Stimulated activated CD8-positive, alpha-beta memory T cell treated with anti-CD3 and anti-CD28 coated beads, Interleukin-12 subunit alpha, Interleukin-12 subunit beta, amount 100 ng/mL, for 1 hour (primary cell): ENCODE measurements around the gene STX17.

Experiments
- DNase-seq: peaks from one replicate; pipeline ENCODE4 v3.0.0-alpha.2; 2020; ENCODE audit warnings: low read depth

STX17 gene

DNA sequence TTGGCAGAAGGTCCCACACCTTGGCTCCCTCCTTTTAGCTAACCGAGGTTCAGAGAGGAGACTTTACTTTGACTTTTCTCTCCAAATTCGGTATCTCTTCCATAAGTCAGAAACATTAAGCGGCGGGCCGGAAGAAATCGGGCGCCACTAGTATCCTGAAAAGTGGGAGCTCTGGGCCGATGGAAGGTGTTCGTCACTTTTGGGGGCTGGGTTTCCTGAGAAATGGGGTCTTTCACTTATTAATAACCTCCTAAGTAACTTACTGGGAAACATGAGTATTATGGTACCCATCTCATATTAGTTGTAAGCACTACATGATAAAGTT, 716 bp downstream of the STX17 start:
- DNase-seq, result no peak

DNA sequence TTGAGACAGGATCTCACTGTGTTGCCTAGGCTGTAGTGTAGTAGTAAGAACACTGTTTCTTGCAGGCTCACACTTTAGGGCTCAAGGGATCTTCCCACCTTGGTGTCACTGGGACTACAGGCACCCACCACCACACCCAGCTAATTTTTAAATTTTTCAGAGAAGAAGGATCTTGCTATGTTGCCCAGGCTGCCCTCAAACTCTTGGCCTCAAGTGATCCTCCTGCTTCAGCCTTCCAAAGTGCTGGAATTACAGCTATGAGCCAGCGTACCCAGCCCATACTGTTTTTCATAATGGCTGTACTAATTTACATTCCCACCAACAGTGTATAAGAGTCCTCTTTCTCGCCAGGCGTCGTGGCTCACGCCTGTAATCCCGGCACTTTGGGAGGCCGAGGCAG, 5.1 kb downstream of the STX17 start:
- DNase-seq, result no peak

DNA sequence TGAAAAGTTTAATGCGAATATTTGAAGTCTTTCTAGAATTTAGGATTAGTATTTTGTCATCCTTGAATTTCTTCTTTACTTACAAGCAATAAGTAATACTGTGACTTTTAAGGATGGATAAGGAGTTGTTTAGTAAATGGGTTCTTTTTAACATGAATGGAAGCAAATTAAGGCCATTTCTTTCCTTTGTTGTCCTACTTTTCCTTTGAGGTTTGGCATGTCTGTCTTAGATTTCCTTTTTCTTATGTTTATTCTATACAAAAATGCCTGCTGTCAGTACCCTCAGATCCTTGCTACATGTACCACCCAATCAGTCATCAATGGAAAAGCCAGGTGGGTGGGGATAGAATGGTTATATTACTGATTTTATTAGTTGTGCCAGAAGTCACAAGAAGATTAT, 10.2 kb downstream of the STX17 start:
- no peak for DNase-seq

DNA sequence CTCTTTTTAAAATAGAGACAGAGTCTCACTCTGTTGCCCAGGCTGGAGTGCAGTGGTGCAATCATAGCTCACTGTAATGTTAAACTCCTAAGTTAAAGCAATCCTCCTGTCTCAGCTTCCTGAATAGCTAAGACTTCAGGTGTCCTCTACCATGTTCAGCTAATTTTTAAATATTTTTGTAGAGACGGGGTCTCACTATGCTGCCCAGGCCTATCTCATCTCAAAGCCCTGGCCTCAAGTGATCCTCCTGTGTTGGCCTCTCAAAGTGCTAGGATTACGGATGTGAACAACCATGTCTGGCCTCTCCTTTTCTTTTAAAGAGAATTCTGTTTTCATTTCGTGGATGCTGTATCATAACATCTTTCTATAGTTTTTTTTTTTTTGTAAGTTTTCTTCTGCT, 11.7 kb downstream of the STX17 start:
- DNase-seq, result no peak

DNA sequence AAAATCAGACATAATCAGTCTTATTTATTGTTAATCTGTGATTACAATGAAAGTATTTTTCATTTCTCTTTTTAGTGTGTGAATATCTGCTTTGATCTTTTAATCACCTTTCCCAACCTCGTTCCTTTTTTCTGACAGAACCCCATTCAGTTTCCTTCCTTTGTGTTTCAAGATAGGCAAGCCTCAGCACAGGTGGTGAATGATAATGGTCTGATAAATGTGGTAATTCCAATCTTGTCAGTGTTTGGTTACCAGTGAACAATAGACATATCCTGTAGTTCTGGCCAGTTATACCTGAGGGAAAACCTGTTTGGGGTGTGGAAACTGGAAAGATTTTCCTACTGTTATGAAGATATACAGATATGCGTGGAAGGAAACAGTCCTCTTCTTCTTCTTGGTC, 13.5 kb downstream of the STX17 start:
- DNase-seq, result no peak

DNA sequence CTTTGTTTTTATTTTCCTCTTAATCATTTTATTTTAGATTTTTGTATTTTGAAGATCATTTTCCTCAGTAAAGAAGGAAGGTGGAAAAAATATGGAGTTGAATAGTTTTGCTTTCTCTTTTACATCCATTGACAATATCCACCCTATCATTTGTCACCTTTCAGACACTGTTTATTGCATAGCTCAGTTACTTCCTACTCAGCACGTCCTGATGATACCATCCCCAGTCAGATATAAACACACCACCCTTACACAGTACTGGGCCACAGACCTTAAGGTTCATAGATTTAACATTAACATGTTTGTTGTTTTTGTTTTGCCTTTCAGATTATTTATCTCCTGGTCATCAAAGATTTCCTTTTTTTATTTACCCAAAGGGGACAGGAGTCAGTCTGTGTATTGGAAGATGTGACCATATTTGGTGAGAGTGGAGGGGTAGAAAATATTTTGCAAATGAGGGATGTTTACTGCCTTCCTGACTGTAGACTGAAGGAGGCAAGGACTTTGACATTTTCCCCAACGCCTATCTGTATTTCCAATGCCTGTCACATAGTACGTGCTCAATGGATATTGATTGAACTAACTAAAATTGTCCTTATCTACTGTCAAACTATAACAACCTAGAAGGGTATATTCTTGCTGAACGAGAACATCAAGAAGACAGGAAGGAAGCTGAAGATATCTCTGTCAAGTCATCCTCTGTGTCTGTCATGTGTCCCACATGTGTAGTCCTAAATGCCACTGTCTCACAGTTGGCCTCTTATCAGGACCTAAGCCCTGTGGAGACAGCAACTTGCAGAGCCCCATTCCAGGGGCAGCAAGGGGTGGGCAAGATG, 15.6 kb downstream of the STX17 start:
- DNase-seq, result no peak

DNA sequence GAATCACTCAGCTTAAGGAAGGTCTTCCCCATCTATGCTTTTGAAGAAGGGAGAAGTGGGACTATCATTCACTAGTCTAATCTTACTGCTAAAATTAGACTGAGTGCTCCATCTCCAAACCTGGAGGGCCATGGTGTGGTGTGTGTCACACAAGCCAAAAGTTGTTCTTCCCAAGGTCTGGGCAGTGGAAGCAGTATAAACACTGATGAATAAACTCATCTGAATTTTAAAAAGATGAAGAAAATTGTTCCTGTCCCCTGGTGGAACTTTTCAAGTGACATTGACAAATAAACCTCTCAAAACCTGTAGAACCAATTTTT, 16.2 kb downstream of the STX17 start:
- no peak for DNase-seq

DNA sequence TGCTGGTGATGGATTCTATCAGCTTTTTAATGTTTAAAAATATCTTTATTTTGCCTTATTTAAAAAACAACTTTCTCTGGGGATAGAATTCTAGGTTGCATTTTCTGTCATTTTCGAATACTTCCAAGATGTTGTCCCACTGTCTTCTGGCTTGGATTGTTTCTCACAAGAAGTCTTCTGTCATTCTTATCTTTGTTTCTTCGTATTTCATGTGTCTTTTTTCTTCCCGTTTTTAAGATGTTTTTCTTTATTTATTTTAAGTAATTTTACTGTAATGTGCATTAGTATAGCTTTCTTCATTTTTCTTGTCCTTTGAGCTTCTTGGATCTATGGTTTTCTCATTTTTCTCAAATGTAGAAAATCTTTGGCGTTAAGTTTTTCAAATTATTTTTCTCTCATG, 19.1 kb downstream of the STX17 start:
- no peak for DNase-seq

DNA sequence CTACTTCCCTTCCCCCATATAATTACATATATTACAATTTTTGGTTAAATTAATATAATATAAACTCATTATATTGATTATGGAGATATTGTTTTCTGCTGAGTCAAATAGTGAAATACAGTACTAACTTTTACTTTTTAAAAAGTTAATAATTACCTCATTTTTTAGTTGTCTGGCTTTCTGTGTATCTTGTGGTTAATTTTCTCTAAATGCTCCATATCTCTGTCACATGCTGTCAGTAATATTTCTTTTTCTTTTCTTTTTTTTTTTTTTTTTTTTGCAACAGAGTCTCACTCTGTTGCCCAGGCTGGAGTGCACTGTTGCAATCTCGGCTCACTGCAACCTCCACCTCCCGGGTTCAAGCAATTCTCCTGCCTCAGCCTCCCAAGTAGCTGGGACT, 23.2 kb downstream of the STX17 start:
- DNase-seq, result no peak

DNA sequence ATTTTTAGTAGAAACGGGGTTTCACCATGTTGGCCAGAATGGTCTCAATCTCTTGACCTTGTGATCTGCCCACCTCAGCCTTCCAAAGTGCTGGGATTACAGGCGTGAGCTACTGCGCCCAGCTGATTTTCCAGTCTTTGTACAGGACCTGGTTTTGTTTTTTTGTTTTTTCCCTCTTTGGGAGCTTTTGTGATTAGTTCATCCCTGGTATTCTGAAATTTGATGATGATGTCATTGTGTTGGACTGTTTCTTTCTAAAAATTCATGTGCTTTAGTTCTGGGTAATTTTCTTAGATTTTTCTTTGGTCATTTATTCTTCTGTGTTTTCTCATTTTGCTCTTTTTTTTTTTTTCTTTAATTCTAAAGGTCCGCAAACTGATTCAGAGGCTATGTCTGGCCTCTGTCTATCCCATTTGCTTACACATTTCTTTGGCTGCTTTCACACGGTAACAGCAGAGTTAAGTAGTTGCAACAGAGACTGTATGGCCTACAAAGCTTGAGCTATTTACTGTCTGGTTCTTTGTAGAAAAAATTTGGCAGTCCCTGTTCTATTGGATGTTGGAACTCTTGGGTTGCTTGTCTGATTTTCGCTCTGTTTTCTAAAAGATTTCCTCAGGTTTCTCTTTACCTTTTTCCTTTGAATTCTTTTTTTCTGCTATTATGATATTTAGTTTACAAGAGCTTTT, 24.8 kb downstream of the STX17 start:
- no peak for DNase-seq

DNA sequence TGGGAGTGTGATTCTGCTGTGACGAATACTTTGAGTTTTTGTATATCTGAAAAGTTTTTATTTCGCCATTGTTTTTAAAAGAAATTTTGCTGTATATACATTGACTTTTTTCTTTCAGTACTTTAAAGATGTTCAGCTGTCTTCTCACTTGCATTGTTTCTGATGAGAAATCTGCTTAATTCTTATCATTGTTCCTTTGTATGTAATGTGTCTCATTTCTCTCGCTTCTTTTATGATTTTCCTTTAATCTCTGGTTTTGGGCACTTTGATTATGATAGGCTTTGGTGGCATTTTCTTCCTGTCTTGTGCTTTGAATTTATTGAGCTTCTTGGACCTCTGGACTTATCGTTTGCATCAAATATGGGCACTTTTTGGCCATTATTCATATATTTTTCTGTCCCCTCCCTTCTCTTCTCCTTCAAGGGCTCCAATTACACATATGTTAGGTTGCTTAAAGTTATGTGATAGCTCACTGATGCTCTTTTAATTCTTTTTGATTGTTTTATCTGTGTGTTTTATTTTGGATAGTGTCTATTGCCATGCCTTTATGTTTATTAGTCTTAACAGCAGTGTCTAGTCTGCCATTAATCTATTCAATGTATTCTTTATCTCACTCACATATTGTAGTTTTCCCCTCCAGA, 30.6 kb downstream of the STX17 start:
- no peak for DNase-seq

DNA sequence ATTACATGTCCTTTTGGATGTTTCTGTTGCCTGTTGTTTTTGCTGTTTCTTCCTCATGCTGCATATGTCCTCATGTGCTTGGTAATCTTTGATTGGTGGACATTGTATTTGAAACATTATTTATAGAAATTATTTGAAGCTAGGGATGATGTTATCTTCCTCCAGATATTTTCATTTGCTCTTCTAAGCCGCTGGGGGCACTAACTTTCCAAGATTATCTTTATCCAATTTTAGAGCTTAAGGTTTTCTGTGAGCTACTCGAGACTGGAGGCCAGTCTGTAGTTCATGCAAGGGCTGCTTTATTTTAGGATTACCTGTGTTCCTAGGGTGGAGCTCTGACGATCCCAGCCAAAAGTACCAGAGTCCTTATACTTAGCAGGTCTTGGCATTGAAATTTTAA, 40.9 kb downstream of the STX17 start:
- no peak for DNase-seq

DNA sequence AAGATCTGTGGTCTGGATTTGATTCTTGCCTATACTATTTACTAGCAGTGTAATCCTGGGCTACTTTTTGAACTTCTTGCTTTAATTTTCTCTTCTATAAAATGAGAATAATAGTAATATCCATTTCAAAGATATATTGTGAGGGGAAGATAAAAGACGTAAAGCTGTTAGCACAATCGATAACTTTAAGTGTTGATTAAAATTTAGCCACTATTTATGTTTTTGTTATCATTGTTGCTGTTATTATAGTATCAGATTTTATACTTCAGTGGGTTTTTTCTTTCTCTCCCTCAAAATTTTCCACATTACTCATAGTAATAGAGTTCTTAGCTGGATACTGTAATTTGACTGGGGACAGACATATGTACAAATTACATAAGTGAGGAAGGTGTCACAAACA, 42.0 kb downstream of the STX17 start:
- DNase-seq, result no peak

DNA sequence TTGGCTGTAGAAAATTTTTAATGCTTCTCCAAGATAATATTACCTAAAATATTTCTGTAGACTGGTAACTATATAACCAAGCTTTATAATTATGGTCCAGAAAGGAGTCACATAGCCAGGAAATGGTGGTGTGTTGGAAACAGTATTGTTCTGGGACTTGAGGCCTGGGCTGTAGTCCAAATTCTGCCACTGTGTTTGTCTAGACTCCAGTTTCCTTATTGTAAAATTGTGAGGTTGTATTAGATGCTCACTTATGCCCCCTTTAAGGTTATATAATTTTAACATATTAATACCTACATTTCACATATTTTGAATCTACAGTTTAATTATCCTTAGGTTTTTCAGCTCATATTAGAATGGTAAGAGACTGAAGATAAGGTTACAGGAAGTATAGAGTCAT, 42.4 kb downstream of the STX17 start:
- DNase-seq, result no peak

DNA sequence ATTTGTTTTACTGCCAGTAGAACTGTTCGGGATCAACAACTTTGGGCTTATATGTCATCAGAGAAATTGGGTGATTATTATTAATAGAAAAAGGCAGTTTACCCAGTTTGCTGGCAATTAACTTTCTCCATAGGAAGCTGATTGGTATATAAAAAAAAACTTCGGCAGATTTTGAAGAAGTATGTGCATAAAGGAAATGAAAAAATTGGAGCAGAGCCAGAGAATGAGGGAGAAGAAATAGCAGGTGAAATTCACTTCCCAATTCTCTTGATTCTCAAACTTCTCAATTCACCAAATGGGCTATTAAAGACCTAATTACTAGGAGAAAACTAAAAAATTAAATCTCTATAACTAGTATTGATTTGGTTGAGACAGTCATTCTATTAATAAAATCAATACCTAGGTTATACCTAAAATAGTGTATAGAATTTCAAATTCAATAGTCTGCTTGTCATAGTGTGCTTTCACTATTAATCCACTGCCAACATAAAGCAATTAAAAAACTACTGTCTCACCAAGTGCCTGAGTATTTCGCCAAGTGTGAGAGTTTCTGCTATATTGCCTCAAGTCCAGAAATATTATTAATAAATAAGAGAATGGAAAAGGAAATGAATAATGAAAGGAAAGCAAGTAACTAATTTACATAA, 47.5 kb downstream of the STX17 start:
- DNase-seq, result no peak

DNA sequence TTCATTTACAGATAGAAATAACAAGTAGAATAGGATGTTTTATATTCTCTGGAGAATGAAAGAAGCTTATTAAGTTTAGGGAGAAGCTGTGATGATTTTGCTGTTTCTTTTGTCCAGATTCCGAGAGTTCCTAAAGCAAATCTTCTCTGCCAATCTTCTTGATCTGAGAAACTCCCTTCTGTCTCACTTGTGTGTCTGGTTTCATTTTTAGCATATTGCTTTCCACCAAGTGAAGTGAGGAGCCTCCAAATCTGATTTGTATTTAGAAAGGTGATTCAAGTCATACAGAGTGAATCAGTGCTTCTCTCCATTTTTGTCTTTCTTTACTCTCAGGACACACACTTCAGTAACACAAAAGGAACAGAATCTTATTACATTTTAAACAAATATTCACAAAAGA, 48.4 kb downstream of the STX17 start:
- no peak for DNase-seq

DNA sequence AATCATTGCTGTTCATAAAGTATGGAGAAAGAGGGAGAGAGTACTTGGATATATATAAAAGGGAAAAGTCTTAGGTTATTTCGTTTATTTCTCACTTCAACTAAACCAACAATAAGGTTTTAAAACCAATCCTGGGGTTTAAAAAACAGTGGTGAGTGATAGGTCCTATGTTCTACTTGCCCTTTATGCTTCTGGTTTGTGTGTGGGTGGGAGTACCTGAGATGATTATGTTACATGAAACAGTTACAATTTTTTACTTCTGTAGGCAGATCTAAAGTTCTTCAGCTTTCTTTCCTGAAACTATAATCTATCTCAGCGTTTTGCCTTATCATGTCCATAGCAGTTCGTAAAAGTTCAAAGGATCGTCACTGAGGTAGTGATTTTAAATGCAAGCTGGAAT, 49.2 kb downstream of the STX17 start:
- no peak for DNase-seq

DNA sequence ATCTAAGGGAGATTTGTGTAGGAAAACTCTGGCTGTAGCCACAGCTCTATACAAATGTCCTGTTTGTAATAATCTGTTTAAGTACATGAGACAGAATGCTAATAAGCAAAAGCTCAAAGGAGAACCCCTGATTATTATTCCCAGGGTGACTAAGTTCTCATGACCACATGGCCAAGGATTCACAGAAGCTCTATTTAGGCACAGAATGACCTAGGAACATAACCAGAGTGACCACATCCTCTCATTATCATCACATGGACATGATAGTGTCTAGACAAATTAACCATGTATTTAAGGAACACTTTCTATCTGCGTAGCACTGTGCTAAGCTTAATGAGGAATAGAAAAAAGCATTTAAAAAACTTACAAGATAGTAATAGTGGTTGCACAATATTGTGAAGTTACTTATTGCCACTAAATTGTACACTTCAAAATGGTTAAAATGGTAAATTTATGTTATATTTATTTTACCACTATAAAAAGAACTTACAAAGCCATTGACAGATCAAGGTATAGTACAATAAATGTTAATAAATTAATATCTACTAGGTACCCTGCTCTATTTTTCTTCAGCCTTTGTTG, 56.3 kb downstream of the STX17 start:
- no peak for DNase-seq

DNA sequence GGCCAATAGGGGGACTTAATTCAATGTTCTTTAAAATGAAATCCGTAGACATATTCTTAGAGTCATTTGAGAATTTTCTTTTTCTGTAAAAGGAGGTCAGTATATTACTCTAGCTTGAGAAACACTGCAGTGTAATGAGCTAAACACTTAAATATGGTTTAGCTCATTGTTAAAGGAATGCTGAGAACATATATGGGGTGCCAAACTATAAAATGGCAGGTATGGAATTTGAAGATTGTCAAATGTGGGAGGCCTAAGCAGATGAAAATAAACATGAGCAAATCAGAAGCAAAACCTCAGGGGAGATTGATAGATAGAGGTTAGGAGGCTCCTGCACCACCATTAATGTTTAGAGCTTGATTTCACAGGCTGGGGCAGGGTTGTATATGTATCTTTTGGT, 57.9 kb downstream of the STX17 start:
- DNase-seq, result no peak

DNA sequence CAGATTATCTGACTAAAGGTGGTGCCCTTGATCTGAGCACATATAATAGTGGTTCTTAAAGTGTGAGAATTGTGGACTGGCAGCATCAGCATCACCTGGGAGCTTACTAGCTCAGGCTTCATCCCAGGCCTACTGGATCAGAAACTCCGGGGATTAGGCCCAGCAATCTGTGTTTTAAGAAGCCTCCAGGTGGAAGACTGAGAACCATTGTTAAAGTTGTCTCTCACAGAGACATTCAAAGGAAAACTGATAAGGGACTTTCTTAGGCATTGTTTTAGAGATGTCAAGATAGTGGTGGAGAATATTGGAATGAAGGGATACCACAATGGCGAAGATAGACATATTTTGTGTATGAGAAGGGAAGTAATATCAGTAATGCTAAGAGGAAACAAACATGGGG, 59.5 kb downstream of the STX17 start:
- DNase-seq, result no peak

DNA sequence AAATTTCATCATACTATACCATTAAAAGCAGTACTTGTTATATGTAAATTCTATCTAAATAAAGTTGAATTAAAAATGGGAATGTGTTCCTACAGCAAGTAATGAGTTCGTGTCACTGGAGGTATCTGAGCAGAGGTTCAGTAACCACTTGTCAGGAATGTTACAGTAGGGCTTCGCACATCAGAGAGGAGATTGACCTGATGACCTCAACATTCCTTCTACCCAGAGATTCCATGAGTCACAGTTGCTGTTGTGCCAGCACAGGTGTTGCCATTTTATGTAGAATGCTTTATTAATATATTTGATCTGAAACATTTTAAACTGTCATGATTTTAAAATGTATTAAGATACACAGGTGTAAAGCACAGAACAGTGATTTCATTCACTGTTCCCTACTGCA, 60.3 kb downstream of the STX17 start:
- DNase-seq, result no peak

DNA sequence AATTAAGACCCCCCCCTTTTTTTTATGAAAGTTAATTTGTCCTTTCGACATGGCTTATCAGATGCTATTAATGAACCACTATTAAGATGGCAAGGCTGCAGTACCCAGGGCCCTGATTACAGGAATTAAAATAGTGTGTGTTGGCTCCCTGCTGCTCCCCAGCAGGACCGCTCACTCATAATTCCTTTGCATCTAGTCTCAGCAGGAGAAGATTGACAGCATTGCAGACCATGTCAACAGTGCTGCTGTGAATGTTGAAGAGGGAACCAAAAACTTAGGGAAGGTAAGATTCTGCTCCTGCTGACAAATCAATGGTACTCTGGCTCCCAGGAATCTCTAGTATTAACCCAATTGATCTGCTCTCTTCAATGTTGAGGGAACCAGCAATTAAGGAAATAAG, 61.0 kb downstream of the STX17 start:
- no peak for DNase-seq

DNA sequence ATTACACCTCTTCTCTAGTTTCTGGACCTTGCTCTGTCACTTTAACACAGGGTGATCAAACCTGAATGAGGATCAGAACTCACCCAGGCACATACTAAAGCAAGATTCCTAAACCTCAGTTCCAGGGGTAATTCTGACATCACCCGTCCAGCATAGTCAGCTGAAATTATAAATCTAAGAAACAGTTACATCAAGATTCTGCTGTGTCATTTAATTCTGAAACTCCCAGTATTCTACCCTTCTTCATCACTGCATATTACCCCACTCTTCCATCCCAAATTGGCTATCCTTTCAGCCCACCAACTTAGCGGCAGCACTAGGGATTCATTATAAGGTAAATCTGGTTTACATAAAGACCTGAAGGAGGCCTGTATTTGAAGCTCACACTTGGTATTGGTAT, 64.0 kb downstream of the STX17 start:
- no peak for DNase-seq
